Parathyroid adenoma (tissue), 2 donors: Measurements from ENCODE around the gene ARL13A.

Experiments used
- H2AFZ ChIP-seq: fragments of 300-600 bp; sonication (generic); one replicate; pipeline ENCODE4 v1.7.0; 2017; ENCODE audit warnings: antibody characterized with exemption, mild to moderate bottlenecking
- H3K27ac ChIP-seq: fragments of 300-600 bp; sonication (generic); one replicate; pipeline ENCODE4 v1.7.0; 2017
- H3K27me3 ChIP-seq: fragments of 300-600 bp; sonication (generic); one replicate; pipeline ENCODE4 v1.7.0; 2017; ENCODE audit warnings: low read length; ENCODE audit not compliant: control insufficient read depth, insufficient read depth
- H3K36me3 ChIP-seq: fragments of 300-600 bp; sonication (generic); one replicate; pipeline ENCODE4 v1.7.0; 2017; ENCODE audit warnings: low read length; ENCODE audit not compliant: control insufficient read depth, insufficient read depth
- H3K4me1 ChIP-seq: fragments of 300-600 bp; sonication (generic); one replicate; pipeline ENCODE4 v1.7.0; 2017; ENCODE audit warnings: control low read depth
- H3K4me2 ChIP-seq: fragments of 300-600 bp; sonication (generic); one replicate; pipeline ENCODE4 v1.7.0; 2017; ENCODE audit warnings: low read length
- H3K4me3 ChIP-seq: fragments of 300-600 bp; sonication (generic); one replicate; pipeline ENCODE4 v1.7.0; 2017; ENCODE audit warnings: low read depth, low read length
- H3K79me2 ChIP-seq: fragments of 300-600 bp; sonication (generic); one replicate; pipeline ENCODE4 v1.7.0; 2017; ENCODE audit warnings: control low read depth
- H3K9ac ChIP-seq: fragments of 300-600 bp; sonication (generic); one replicate; pipeline ENCODE4 v1.7.0; 2017; ENCODE audit warnings: mild to moderate bottlenecking
- H3K9me3 ChIP-seq: fragments of 300-600 bp; sonication (generic); one replicate; pipeline ENCODE4 v1.7.0; 2017; ENCODE audit warnings: low read length; ENCODE audit not compliant: control insufficient read depth
- CTCF ChIP-seq: fragments of 300-600 bp; sonication (generic); IDR thresholded peaks from one replicate; pipeline ENCODE4 v1.7.0; 2017; ENCODE audit warnings: antibody characterized with exemption, mild to moderate bottlenecking
- donor health status: primary hyperparathyroidism.

Gene ARL13A

GRCh38 chrX:101025126-101025525 is 55.6 kb downstream of the ARL13A start:
- Histone ChIP-seq H3K9ac (no peak overlapping the region), H2AFZ (no peak overlapping the region), H3K4me3 (no peak overlapping the region), H3K27me3 (no peaks in the 10 kb centered on the region), H3K4me1 (no peaks in the 10 kb centered on the region), H3K27ac (no peak overlapping the region), H3K36me3 (no peaks in the 10 kb centered on the region), H3K4me2 (no peak overlapping the region), H3K9me3 (no peaks in the 10 kb centered on the region), H3K79me2 (no peaks in the 10 kb centered on the region)
- TF ChIP-seq CTCF, result no peak

- H3K79me2 ChIP-seq, result no peaks in the 10 kb centered on the region
- no peaks in the 10 kb centered on the region for H3K27me3 ChIP-seq
- H3K9me3 ChIP-seq, result no peaks in the 10 kb centered on the region
- no peak overlapping the region for H3K4me2 ChIP-seq
- H3K9ac ChIP-seq, result no peak overlapping the region
- no peaks in the 10 kb centered on the region for H3K36me3 ChIP-seq
- no peak overlapping the region for H3K27ac ChIP-seq
- no peak overlapping the region for H2AFZ ChIP-seq
- H3K4me3 ChIP-seq, result no peak overlapping the region
- no peaks in the 10 kb centered on the region for H3K4me1 ChIP-seq
- no peak for TF ChIP-seq CTCF
These were observed 59.1 kb downstream of the ARL13A start for GRCh38 chrX:101028562-101028961.

GRCh38 chrX:101029665-101030064 is 60.2 kb downstream of the ARL13A start:
- H3K9ac ChIP-seq, result no peak overlapping the region
- H3K27me3 ChIP-seq, result no peaks in the 10 kb centered on the region
- no peaks in the 10 kb centered on the region for H3K4me1 ChIP-seq
- no peak overlapping the region for H3K27ac ChIP-seq
- no peak for TF ChIP-seq CTCF
- H3K36me3 ChIP-seq, result no peaks in the 10 kb centered on the region
- H3K4me3 ChIP-seq, result no peak overlapping the region
- H3K4me2 ChIP-seq, result no peak overlapping the region
- no peak overlapping the region for H2AFZ ChIP-seq
- H3K79me2 ChIP-seq, result no peaks in the 10 kb centered on the region
- H3K9me3 ChIP-seq, result no peaks in the 10 kb centered on the region

- H3K4me3 ChIP-seq, result no peak overlapping the region
- no peak overlapping the region for H2AFZ ChIP-seq
- no peak overlapping the region for H3K27ac ChIP-seq
- no peak for TF ChIP-seq CTCF
- H3K9ac ChIP-seq, result no peak overlapping the region
- H3K36me3 ChIP-seq, result no peaks in the 10 kb centered on the region
- no peaks in the 10 kb centered on the region for H3K9me3 ChIP-seq
- no peaks in the 10 kb centered on the region for H3K27me3 ChIP-seq
- H3K4me2 ChIP-seq, result no peak overlapping the region
- no peaks in the 10 kb centered on the region for H3K79me2 ChIP-seq
- no peaks in the 10 kb centered on the region for H3K4me1 ChIP-seq
These were observed 67.7 kb downstream of the ARL13A start for GRCh38 chrX:101037231-101037630.

- Histone ChIP-seq H3K9me3 (no peaks in the 10 kb centered on the region), H3K9ac (no peak overlapping the region), H3K27me3 (no peaks in the 10 kb centered on the region), H3K36me3 (no peaks in the 10 kb centered on the region), H3K4me3 (no peak overlapping the region), H3K27ac (no peak overlapping the region), H3K4me1 (no peaks in the 10 kb centered on the region), H3K4me2 (no peak overlapping the region), H3K79me2 (no peaks in the 10 kb centered on the region), H2AFZ (no peak overlapping the region)
- TF ChIP-seq CTCF, result no peak
These were observed 70.7 kb downstream of the ARL13A start for GRCh38 chrX:101040197-101040596.
